DOHH2 (cell line): ENCODE measurements around the gene STARD13.

Experiments used
- H3F3A ChIP-seq: fragments of 200-600 bp; sonication (generic), shearing (Covaris generic); 2 replicates; pipeline ENCODE4 v1.6.0; 2016; ENCODE audit warnings: antibody characterized with exemption, mild to moderate bottlenecking; ENCODE audit not compliant: control insufficient read depth, insufficient read depth
- H3K27ac ChIP-seq: fragments of 200-600 bp; sonication (generic); 2 replicates; pipeline ENCODE4 v1.5.1; 2014; ENCODE audit warnings: low read depth, mild to moderate bottlenecking, low read length, moderate library complexity
- H3K27me3 ChIP-seq: fragments of 200-600 bp; sonication (generic); 2 replicates; pipeline ENCODE4 v1.6.1; 2014; ENCODE audit warnings: mild to moderate bottlenecking, low read length, mixed read lengths; ENCODE audit not compliant: control insufficient read depth
- H3K36me3 ChIP-seq: fragments of 200-600 bp; sonication (generic); 2 replicates; pipeline ENCODE4 v1.6.1; 2014; ENCODE audit warnings: mild to moderate bottlenecking, low read length, moderate library complexity, mixed read lengths; ENCODE audit not compliant: control insufficient read depth
- H3K4me1 ChIP-seq: fragments of 200-600 bp; sonication (generic); 2 replicates; pipeline ENCODE4 v1.6.1; 2014; ENCODE audit warnings: mild to moderate bottlenecking, low read length, mixed read lengths; ENCODE audit not compliant: control insufficient read depth
- H3K4me2 ChIP-seq: fragments of 200-600 bp; sonication (generic); 2 replicates; pipeline ENCODE4 v1.6.0; 2014; ENCODE audit warnings: mild to moderate bottlenecking, low read length, moderate library complexity
- H3K4me3 ChIP-seq: fragments of 200-600 bp; sonication (generic); 2 replicates; pipeline ENCODE4 v1.5.1; 2014; ENCODE audit warnings: mild to moderate bottlenecking, low read length, mixed read lengths
- H3K79me2 ChIP-seq: fragments of 200-600 bp; sonication (generic); 2 replicates; pipeline ENCODE4 v1.6.1; 2014; ENCODE audit warnings: mild to moderate bottlenecking, low read length, mixed read lengths; ENCODE audit not compliant: control insufficient read depth
- H3K9me2 ChIP-seq: fragments of 200-600 bp; sonication (generic); replicated peaks from 2 replicates; pipeline ENCODE4 v1.6.1; 2014; ENCODE audit warnings: mild to moderate bottlenecking, low read length, mixed read lengths; ENCODE audit not compliant: control insufficient read depth
- H3K9me3 ChIP-seq: fragments of 200-600 bp; sonication (generic); 2 replicates; pipeline ENCODE4 v1.6.1; 2014; ENCODE audit warnings: antibody characterized with exemption, low read length, mixed read lengths; ENCODE audit not compliant: control insufficient read depth, insufficient read depth
- H4K20me1 ChIP-seq: fragments of 200-600 bp; sonication (generic); 2 replicates; pipeline ENCODE4 v1.6.0; 2014; ENCODE audit warnings: low read depth, mild to moderate bottlenecking, antibody characterized with exemption, low read length, moderate library complexity; ENCODE audit not compliant: control insufficient read depth, insufficient read depth
- EZH2phosphoT487 ChIP-seq: fragments of 200-600 bp; sonication (generic); IDR thresholded peaks from 2 replicates; pipeline ENCODE4 v1.6.1; 2017; ENCODE audit warnings: borderline replicate concordance, mild to moderate bottlenecking, antibody characterized with exemption, low read length, moderate library complexity, mixed read lengths
- TF ChIP-seq, protein P1 (sequence below): fragments of 200-600 bp; sonication (generic); IDR thresholded peaks from one replicate; pipeline ENCODE4 v1.5.1; 2014; ENCODE audit warnings: antibody characterized with exemption, mild to moderate bottlenecking, low read depth, low read length; ENCODE audit not compliant: poor library complexity, severe bottlenecking

STARD13 gene

DNA sequence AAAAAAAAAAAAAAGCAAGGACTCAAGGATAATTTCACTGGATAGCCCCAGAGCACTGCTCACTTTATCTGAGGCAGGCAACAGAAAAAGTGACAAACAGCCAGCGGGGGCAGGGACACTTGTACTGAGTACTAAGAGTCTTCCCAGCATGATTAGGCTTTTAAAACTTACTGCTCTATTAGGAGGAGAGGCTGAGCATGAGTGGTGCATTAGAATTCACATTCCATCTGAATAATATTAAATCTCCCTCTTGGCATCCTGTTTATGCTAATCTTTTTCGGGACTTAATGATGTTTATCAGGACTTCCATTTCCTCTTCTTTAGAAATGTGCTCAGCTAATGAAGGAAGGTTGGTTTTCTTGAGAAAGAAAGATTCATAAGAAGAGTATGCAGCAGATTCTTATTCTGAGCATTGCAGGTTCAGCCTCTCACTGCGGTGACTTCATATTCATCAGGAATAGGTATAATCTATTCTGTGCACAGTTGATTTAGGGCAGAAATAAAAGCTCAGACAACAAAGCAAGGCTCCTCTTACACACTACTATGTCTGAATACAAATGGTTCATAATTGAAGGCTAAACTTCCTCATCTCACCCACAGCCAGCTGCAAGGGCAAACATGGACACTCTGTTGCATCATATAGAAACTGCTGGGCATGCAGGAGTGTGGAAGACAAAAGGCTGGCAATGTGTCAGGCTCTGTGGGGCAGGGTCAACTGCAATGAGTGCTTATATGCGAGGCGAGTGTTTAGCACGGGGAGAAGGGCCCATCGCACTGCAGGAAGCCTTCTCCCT is 162.3 kb downstream of the STARD13 start:
- Histone ChIP-seq H3F3A (no peaks in the 10 kb centered on the region), H3K9me3 (no peaks in the 10 kb centered on the region), H3K4me1 (no peaks in the 10 kb centered on the region), H3K4me2 (no peak overlapping the region), H3K36me3 (no peaks in the 10 kb centered on the region), H3K9me2 (no peaks in the 10 kb centered on the region), H4K20me1 (no peaks in the 10 kb centered on the region), H3K79me2 (no peaks in the 10 kb centered on the region), H3K27me3 (no peaks in the 10 kb centered on the region), H3K4me3 (no peak overlapping the region), H3K27ac (no peak overlapping the region)
- no peak for TF ChIP-seq EZH2phosphoT487
- TF ChIP-seq, protein P1, sequence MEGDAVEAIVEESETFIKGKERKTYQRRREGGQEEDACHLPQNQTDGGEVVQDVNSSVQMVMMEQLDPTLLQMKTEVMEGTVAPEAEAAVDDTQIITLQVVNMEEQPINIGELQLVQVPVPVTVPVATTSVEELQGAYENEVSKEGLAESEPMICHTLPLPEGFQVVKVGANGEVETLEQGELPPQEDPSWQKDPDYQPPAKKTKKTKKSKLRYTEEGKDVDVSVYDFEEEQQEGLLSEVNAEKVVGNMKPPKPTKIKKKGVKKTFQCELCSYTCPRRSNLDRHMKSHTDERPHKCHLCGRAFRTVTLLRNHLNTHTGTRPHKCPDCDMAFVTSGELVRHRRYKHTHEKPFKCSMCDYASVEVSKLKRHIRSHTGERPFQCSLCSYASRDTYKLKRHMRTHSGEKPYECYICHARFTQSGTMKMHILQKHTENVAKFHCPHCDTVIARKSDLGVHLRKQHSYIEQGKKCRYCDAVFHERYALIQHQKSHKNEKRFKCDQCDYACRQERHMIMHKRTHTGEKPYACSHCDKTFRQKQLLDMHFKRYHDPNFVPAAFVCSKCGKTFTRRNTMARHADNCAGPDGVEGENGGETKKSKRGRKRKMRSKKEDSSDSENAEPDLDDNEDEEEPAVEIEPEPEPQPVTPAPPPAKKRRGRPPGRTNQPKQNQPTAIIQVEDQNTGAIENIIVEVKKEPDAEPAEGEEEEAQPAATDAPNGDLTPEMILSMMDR, result no peak

GRCh38 chr13:33119856-33120543 is 165.6 kb downstream of the STARD13 start:
- no peaks in the 10 kb centered on the region for H3K27me3 ChIP-seq
- H3K9me3 ChIP-seq, result no peaks in the 10 kb centered on the region
- TF ChIP-seq, protein P1, result no peak
- TF ChIP-seq EZH2phosphoT487, result no peak
- H3K79me2 ChIP-seq, result no peaks in the 10 kb centered on the region
- H3F3A ChIP-seq, result no peaks in the 10 kb centered on the region
- no peaks in the 10 kb centered on the region for H3K36me3 ChIP-seq
- no peak overlapping the region for H3K4me3 ChIP-seq
- no peak overlapping the region for H3K4me2 ChIP-seq
- H3K9me2 ChIP-seq, result no peaks in the 10 kb centered on the region
- no peak overlapping the region for H3K27ac ChIP-seq
- no peaks in the 10 kb centered on the region for H3K4me1 ChIP-seq
- H4K20me1 ChIP-seq, result no peaks in the 10 kb centered on the region

DNA sequence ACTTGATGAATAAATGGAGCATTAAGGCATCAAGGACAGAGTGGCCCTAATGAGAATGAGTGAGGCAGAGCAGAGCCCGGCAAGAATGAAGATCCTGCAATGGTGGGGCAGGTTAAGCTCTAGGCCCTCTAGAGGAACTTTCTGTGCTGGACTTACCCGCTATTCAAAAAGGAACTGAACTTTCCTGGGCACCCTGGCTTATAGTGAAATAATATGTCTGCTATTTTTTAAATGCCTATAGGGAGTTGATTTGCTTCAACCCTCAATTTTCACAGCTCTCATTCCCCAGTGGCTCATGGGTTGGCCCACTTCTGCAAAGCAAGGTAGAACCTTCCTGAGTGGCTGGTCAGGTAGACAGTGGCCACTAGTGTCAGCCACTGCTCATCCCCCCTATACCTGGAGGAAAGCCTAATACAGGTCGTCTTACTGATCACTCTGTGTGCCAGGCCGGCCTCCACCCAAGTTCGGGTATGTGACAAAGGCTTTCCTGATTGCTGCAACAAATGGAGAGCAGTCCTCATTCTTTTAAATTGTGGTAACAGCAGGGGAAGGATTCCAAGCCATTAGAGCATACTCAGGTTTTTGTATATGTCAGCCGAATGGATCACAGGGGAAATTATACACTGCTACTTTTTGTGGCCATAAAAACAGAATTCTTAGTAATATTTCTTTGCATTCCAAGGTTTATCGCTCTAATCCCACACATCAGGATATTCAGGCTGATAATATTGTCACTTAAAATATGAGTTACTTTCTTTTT is 166.4 kb downstream of the STARD13 start:
- Histone ChIP-seq H3K4me2 (no peak overlapping the region), H3K36me3 (no peaks in the 10 kb centered on the region), H3K27ac (no peak overlapping the region)

More for the DNA sequence above, 166.4 kb downstream of the STARD13 start:
- H3K4me3 ChIP-seq, result no peak overlapping the region
- no peaks in the 10 kb centered on the region for H4K20me1 ChIP-seq
- no peaks in the 10 kb centered on the region for H3K9me3 ChIP-seq
- H3K4me1 ChIP-seq, result no peaks in the 10 kb centered on the region
- no peaks in the 10 kb centered on the region for H3F3A ChIP-seq
- TF ChIP-seq EZH2phosphoT487, result no peak
- TF ChIP-seq, protein P1, result no peak
- no peaks in the 10 kb centered on the region for H3K27me3 ChIP-seq
- H3K79me2 ChIP-seq, result no peaks in the 10 kb centered on the region
- H3K9me2 ChIP-seq, result no peaks in the 10 kb centered on the region
